PC-9 (cell line): Measurements from ENCODE around the gene NAT16. TPM values are rescaled to one million over a fixed set of nuclear protein-coding genes. Genes with fewer than 3 reads are reported as not detected.

Source experiments
- BruUV-seq: library from RNA; stranded (reverse); fragments of 400-500 nt; replicated peaks from 2 replicates; lab custom pipeline; 2021; lab: Mats Ljungman, UMichigan
- CTCF ChIA-PET: fragments of 300-600 bp; sonication (Branson Sonifier 250); formaldehyde crosslinking; loops from one replicate; lab custom pipeline; 2022; ENCODE audit warnings: antibody characterized with exemption; lab: Charles Lee
- POLR2A ChIA-PET: fragments of 300-600 bp; sonication (Branson Sonifier 250); formaldehyde crosslinking; loops from one replicate; lab custom pipeline; 2022; ENCODE audit warnings: antibody characterized with exemption; ENCODE audit not compliant: unreplicated experiment; lab: Charles Lee
- DNase-seq, 2 experiments: peaks; one replicate each; pipeline versions ENCODE4 v3.0.0 to v3.0.0-alpha.2; 2015 to 2022; ENCODE audit warnings: mixed read lengths in 1 of 2
- H2AFZ ChIP-seq: fragments of 200-600 bp; sonication (generic); 2 replicates; pipeline ENCODE4 v1.8.1; 2017; ENCODE audit warnings: antibody characterized with exemption
- H3F3A ChIP-seq: fragments of 200-600 bp; sonication (generic); 2 replicates; pipeline ENCODE4 v1.8.1; 2017; ENCODE audit warnings: antibody characterized with exemption, mild to moderate bottlenecking, low read depth; ENCODE audit not compliant: insufficient read depth
- H3K27ac ChIP-seq: fragments of 200-600 bp; sonication (generic); 2 replicates; pipeline ENCODE4 v1.6.1; 2016; ENCODE audit warnings: mixed run types
- H3K27me3 ChIP-seq: fragments of 200-600 bp; sonication (generic); 2 replicates; pipeline ENCODE4 v1.6.1; 2016; ENCODE audit warnings: low read depth, mixed run types; ENCODE audit not compliant: insufficient read depth
- H3K36me3 ChIP-seq: fragments of 200-600 bp; sonication (generic); 2 replicates; pipeline ENCODE4 v1.6.1; 2016; ENCODE audit warnings: low read depth, mixed run types
- H3K4me1 ChIP-seq: fragments of 200-600 bp; sonication (generic); replicated peaks from 2 replicates; pipeline ENCODE4 v1.6.1; 2016; ENCODE audit warnings: mixed run types; ENCODE audit not compliant: insufficient read depth
- H3K4me2 ChIP-seq: fragments of 200-600 bp; sonication (generic); 2 replicates; pipeline ENCODE4 v1.6.1; 2017; ENCODE audit warnings: mixed run types
- H3K4me3 ChIP-seq: fragments of 200-600 bp; sonication (generic); 2 replicates; pipeline ENCODE4 v1.6.1; 2016; ENCODE audit warnings: mixed run types
- H3K79me2 ChIP-seq: fragments of 200-600 bp; sonication (generic); 2 replicates; pipeline ENCODE4 v1.6.1; 2017; ENCODE audit warnings: low read depth, mixed run types
- H3K9me2 ChIP-seq: fragments of 200-600 bp; sonication (generic); 2 replicates; pipeline ENCODE4 v1.8.1; 2017; ENCODE audit warnings: mild to moderate bottlenecking; ENCODE audit not compliant: insufficient read depth
- H3K9me3 ChIP-seq: fragments of 200-600 bp; sonication (generic); 2 replicates; pipeline ENCODE4 v1.8.1; 2016; ENCODE audit warnings: low read depth; ENCODE audit not compliant: insufficient read depth
- H4K20me1 ChIP-seq: fragments of 200-600 bp; sonication (generic); 2 replicates; pipeline ENCODE4 v1.8.1; 2017; ENCODE audit not compliant: insufficient read depth
- EZH2 ChIP-seq: fragments of 200-600 bp; sonication (generic); IDR thresholded peaks from 2 replicates; pipeline ENCODE4 v1.8.0; 2017; ENCODE audit warnings: antibody characterized with exemption, low read depth
- intact Hi-C: fragments of 100-400 bp; cut with micrococcal nuclease; formaldehyde crosslinking; loops from one replicate; pipeline ENCODE4 v1.10.0; 2022; ENCODE audit not compliant: unreplicated experiment
- total RNA-seq: library from RNA; stranded (reverse); gene quantifications from 2 replicates; pipeline ENCODE4 v1.2.3, GENCODE V29; 2021
- TF ChIP-seq, protein P1 (sequence below): fragments of 200-600 bp; sonication (generic); conservative IDR thresholded peaks from 2 replicates; pipeline ENCODE4 v1.6.1; 2017; ENCODE audit warnings: mixed run types, antibody characterized with exemption, mild to moderate bottlenecking, moderate library complexity

Gene NAT16
- total RNA-seq, 1 experiment from 2014 or later, result not detected

DNA sequence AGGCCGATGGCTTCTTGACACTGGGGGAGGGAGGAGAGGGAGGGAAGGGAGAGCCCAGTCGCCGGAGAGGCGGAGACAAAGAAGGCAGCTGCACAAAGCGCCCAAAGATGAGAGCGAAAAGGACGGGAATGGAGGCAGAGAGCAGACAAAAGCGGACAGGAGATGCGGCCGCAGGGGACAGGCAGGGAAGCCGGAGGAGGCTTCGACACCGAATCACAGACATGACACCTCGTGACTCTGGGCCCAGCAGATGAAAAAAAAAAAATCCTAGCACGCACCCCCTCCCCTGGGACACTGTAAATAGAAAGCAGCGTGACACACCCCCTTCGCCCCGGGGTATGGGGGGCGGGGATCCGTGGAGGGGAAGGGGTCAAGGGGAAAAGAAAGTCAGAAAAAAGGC, 976 bp downstream of the NAT16 start:
- intact Hi-C loops, result no loop called here
- no peaks in the 10 kb centered on the region for H3K36me3 ChIP-seq
- ChIA-PET POLR2A (no interaction called here), CTCF (interaction anchor here (0.7 kb wide), 1 partner anchor 304 kb away, joined by 5 read pairs; no protein-coding TSS in a partner anchor)
- no peak for DNase-seq
- H3K79me2 ChIP-seq, result no peaks in the 10 kb centered on the region
- no peaks in the 10 kb centered on the region for H3K9me3 ChIP-seq
- H3K9me2 ChIP-seq, result no peaks in the 10 kb centered on the region
- BruUV-seq, result no TSS peak
- no peak overlapping the region for H3K27ac ChIP-seq
- no peaks in the 10 kb centered on the region for H3K4me1 ChIP-seq
- H2AFZ ChIP-seq, result no peak overlapping the region
- H4K20me1 ChIP-seq, result no peaks in the 10 kb centered on the region
- TF ChIP-seq, protein P1, sequence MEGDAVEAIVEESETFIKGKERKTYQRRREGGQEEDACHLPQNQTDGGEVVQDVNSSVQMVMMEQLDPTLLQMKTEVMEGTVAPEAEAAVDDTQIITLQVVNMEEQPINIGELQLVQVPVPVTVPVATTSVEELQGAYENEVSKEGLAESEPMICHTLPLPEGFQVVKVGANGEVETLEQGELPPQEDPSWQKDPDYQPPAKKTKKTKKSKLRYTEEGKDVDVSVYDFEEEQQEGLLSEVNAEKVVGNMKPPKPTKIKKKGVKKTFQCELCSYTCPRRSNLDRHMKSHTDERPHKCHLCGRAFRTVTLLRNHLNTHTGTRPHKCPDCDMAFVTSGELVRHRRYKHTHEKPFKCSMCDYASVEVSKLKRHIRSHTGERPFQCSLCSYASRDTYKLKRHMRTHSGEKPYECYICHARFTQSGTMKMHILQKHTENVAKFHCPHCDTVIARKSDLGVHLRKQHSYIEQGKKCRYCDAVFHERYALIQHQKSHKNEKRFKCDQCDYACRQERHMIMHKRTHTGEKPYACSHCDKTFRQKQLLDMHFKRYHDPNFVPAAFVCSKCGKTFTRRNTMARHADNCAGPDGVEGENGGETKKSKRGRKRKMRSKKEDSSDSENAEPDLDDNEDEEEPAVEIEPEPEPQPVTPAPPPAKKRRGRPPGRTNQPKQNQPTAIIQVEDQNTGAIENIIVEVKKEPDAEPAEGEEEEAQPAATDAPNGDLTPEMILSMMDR, result no peak
- TF ChIP-seq EZH2, result no peak
- H3K4me2 ChIP-seq, result no peak overlapping the region
- H3K27me3 ChIP-seq, result peaks cover 33% of the 10 kb centered on the region
- 0 out of 2 replicates have a peak, but pooled peaks cover 4% of the 10 kb centered on the region for H3F3A ChIP-seq
- H3K4me3 ChIP-seq, result no peak overlapping the region

DNA sequence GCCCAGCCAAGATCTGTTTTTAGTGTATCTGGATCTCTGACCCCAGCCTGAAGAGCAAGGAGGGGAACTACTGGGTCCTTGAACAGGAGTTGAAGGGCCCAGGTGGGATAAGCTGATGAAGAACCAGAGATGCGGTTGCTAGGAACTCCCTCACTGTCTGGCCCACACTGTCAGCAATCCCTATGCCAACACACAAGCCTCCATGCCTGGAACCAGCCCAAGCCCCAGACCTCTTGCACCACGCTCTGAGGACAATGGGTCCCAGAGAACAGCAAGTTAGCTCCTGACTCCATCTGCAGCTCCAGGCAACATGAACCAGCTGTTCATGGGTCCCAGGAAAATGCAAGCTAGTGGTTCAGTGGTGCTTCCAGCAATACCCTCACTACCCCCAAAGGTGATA, 2.4 kb downstream of the NAT16 start:
- Histone ChIP-seq H3K9me3 (no peaks in the 10 kb centered on the region), H2AFZ (no peak overlapping the region), H3K79me2 (no peaks in the 10 kb centered on the region), H4K20me1 (no peaks in the 10 kb centered on the region), H3K4me1 (peaks cover 12% of the 10 kb centered on the region; the same call in 1 of the 2 replicates), H3K27me3 (peaks cover 40% of the 10 kb centered on the region), H3K4me3 (no peak overlapping the region), H3K27ac (no peak overlapping the region), H3K36me3 (no peaks in the 10 kb centered on the region), H3K4me2 (no peak overlapping the region), H3K9me2 (no peaks in the 10 kb centered on the region), H3F3A (0 out of 2 replicates have a peak, but pooled peaks cover 5% of the 10 kb centered on the region)
- POLR2A ChIA-PET, result no interaction called here
- TF ChIP-seq, protein P1, result no peak
- TF ChIP-seq EZH2, result no peak
- BruUV-seq, result no TSS peak
- intact Hi-C loops, result no loop called here
- CTCF ChIA-PET, result no interaction called here
- DNase-seq, result no peak

DNA sequence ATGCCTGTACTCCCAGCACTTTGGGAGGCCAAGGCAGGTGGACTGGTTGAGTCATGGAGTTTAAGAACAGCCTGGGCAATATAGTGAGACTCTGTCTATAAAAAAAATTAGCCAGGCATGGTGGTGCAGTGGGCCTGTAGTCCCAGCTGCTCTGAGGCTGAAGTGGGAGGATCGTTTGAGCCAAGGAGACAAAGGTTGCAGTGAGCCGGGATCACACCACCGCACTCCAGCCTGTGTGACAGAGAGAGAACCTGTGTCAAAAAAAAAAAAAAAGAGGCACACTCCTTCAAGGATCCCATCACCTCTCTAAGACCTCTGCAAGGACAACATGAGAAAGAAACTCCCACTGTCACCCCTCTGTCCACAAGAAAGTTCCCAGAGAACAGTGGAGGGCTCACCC, 4.4 kb downstream of the NAT16 start:
- no peaks in the 10 kb centered on the region for H3K36me3 ChIP-seq
- H3K27ac ChIP-seq, result no peak overlapping the region
- H3K27me3 ChIP-seq, result peaks cover 60% of the 10 kb centered on the region
- intact Hi-C loops, result no loop called here
- ChIA-PET CTCF (interaction anchor here (0.7 kb wide), 1 partner anchor 32 kb away, joined by 9 read pairs; no protein-coding TSS in a partner anchor), POLR2A (no interaction called here)
- H3K4me2 ChIP-seq, result no peak overlapping the region
- 0 out of 2 replicates have a peak, but pooled peaks cover 5% of the 10 kb centered on the region for H3F3A ChIP-seq
- H3K9me2 ChIP-seq, result no peaks in the 10 kb centered on the region
- no peaks in the 10 kb centered on the region for H3K79me2 ChIP-seq
- no peaks in the 10 kb centered on the region for H3K9me3 ChIP-seq
- no TSS peak for BruUV-seq
- no peak overlapping the region for H3K4me3 ChIP-seq
- no peak for DNase-seq
- no peaks in the 10 kb centered on the region for H4K20me1 ChIP-seq
- no peak overlapping the region for H2AFZ ChIP-seq
- H3K4me1 ChIP-seq, result peaks cover 13% of the 10 kb centered on the region; the same call in 1 of the 2 replicates
- TF ChIP-seq, protein P1, result no peak
- TF ChIP-seq EZH2, result no peak
